Measurements from ENCODE around the gene STX7. TPM values are rescaled to one million over a fixed set of nuclear protein-coding genes. Genes with fewer than 3 reads are reported as not detected.

The STX7 gene
- total and polyA plus RNA-seq, 2 donors (not counting 3 experiments of a cell fraction or from before 2014, with no cell fraction given) = 13.4 to 45.5 TPM

GRCh38 chr6:132466952-132467351, 46.0 kb downstream of the STX7 start:
- no peak overlapping the region for H3K4me2 ChIP-seq (ENCODE audit: insufficient read depth, low read length)
- H3K36me3 ChIP-seq (ENCODE audit: control insufficient read depth in 2 of 2, extremely low read depth in 1 of 2, insufficient read depth in 2 of 2, low read length in 2 of 2) = peaks cover 12 to 15% of the 10 kb centered on the region in 2 experiments
- ChIA-PET CTCF (interaction anchor here (1.6 kb wide), 1 partner anchor 17 kb away, joined by 13 read pairs; no protein-coding TSS in a partner anchor), POLR2A (no interaction called here)
- H2AFZ ChIP-seq (ENCODE audit: low read depth, low read length) = no peak overlapping the region
- FAIRE-seq (no peak), DNase-seq (ENCODE audit: low read depth, low spot score) (no peak)
- no peaks in the 10 kb centered on the region for H4K20me1 ChIP-seq (replicated peaks; ENCODE audit: control insufficient read depth, extremely low read depth, insufficient read depth, low read length)
- no peaks in the 10 kb centered on the region for H3K79me2 ChIP-seq (ENCODE audit: control insufficient read depth, insufficient read depth, low read length)
- BruUV-seq (replicated peaks) = no TSS peak
- dilution Hi-C loops (cut with MboI; ENCODE audit: extremely low pct_ligation_motif_present, low sequenced_read_pairs) (no loop called here), intact Hi-C loops (cut with micrococcal nuclease) (no loop called here)
- H3K4me1 ChIP-seq (ENCODE audit: control insufficient read depth, extremely low read depth, insufficient read depth, low read length) = peaks cover 15% of the 10 kb centered on the region
- no peak overlapping the region for H3K27ac ChIP-seq (ENCODE audit: insufficient read depth, low read depth, low read length)
- no peak overlapping the region for H3K4me3 ChIP-seq (replicated peaks in 1 of 3; ENCODE audit: insufficient read depth in 1 of 3, low read depth in 1 of 3, low read length in 3 of 3)
- TF ChIP-seq FOS (IDR thresholded peaks at IDR 0.05; ENCODE audit: borderline replicate concordance, insufficient read depth, low read length) (no peak), EZH2 (IDR thresholded peaks at IDR 0.05; ENCODE audit: borderline replicate concordance, low read depth, low read length, severe bottlenecking) (no peak), GATA2 (IDR thresholded peaks at IDR 0.05; ENCODE audit: insufficient read depth, insufficient read length, low read depth, low read length) (no peak), MYC (IDR thresholded peaks at IDR 0.05; ENCODE audit: low read depth, low read length) (no peak), POLR2AphosphoS5 (IDR thresholded peaks at IDR 0.05; ENCODE audit: insufficient read depth, low read depth, low read length) (no peak), POLR2A (IDR thresholded peaks at IDR 0.05; ENCODE audit: low read depth, low read length) (no peak), CTCF (IDR thresholded peaks at IDR 0.05; ENCODE audit: extremely low read depth in 1 of 2, insufficient read depth in 1 of 2, low read depth in 1 of 2, low read length in 2 of 2) (no peak), MAX (IDR thresholded peaks at IDR 0.05; ENCODE audit: insufficient read depth, insufficient read length) (no peak), JUN (IDR thresholded peaks at IDR 0.05; ENCODE audit: borderline replicate concordance, insufficient read depth, insufficient read length, low read depth) (no peak)
- H3K9me3 ChIP-seq (replicated peaks; ENCODE audit: control insufficient read depth, insufficient read depth, low read length) = no peaks in the 10 kb centered on the region
- no peaks in the 10 kb centered on the region for H3K9me1 ChIP-seq (replicated peaks; ENCODE audit: control insufficient read depth, extremely low read depth, insufficient read depth, low read length)
- H3K9ac ChIP-seq (replicated peaks; ENCODE audit: extremely low read depth, insufficient read depth, low read length) = no peak overlapping the region
- no peaks in the 10 kb centered on the region for H3K27me3 ChIP-seq (ENCODE audit: control insufficient read depth in 2 of 2, insufficient read depth in 2 of 2, low read length in 2 of 2)

All from endothelial cell of umbilical vein (primary cell).